SK-N-SH (cell line): ENCODE measurements around the gene TMEM107. TPM values are rescaled to one million over a fixed set of nuclear protein-coding genes. Genes with fewer than 3 reads are reported as not detected.

ENCODE experiments used
- CTCF ChIA-PET: fragments of 300-600, 350-600 bp; formaldehyde crosslinking; extraction: SDS; loops from one replicate; lab custom pipeline; 2021; lab: Yijun Ruan, JAX
- POLR2A ChIA-PET: fragments of 350-600 bp; sonication (Branson Sonifier 250); formaldehyde crosslinking; extraction: SDS; loops from one replicate; lab custom pipeline; 2020; ENCODE audit warnings: antibody characterized with exemption, inconsistent platforms; lab: Yijun Ruan, JAX
- DNase-seq: peaks from one replicate; pipeline ENCODE4 v3.0.0; 2012
- H2AFZ ChIP-seq: fragments of 200-600 bp; sonication (generic); 2 replicates; pipeline ENCODE4 v1.8.1; 2016; ENCODE audit warnings: antibody characterized with exemption, mild to moderate bottlenecking, low read depth
- H3F3A ChIP-seq: fragments of 200-600 bp; sonication (generic); replicated peaks from 2 replicates; pipeline ENCODE3; 2016; ENCODE audit warnings: antibody characterized with exemption, mild to moderate bottlenecking; ENCODE audit not compliant: insufficient read depth
- H3K27ac ChIP-seq, 2 experiments: fragments of 200-500 bp in 1 of 2; fragments of 200-600 bp in 1 of 2; sonication (Bioruptor generic) in 1 of 2; sonication (generic), shearing (Covaris generic) in 1 of 2; 2 replicates each; pipeline versions ENCODE4 v1.5.1 to v1.6.1; 2014 to 2016; ENCODE audit warnings: low read depth in 2 of 2, inconsistent platforms in 1 of 2, low read length in 1 of 2, mild to moderate bottlenecking in 1 of 2, mixed read lengths in 1 of 2
- H3K27me3 ChIP-seq: fragments of 200-600 bp; sonication (generic), shearing (Covaris generic); 2 replicates; pipeline ENCODE4 v1.6.1; 2016; ENCODE audit warnings: mixed run types; ENCODE audit not compliant: insufficient read depth
- H3K36me3 ChIP-seq, 2 experiments: fragments of 200-500 bp in 1 of 2; fragments of 200-600 bp in 1 of 2; sonication (Bioruptor generic) in 1 of 2; sonication (generic) in 1 of 2; replicated peaks in 1 of 2; 2 replicates each; pipeline versions ENCODE3 to v1.5.1; 2014 to 2016; ENCODE audit warnings: low read length in 1 of 2, mild to moderate bottlenecking in 1 of 2; ENCODE audit not compliant: insufficient read depth in 2 of 2, control insufficient read depth in 1 of 2
- H3K4me1 ChIP-seq, 2 experiments: fragments of 200-500 bp in 1 of 2; fragments of 200-600 bp in 1 of 2; sonication (Bioruptor generic) in 1 of 2; sonication (generic), shearing (Covaris generic) in 1 of 2; 2 replicates each; pipeline versions ENCODE4 v1.5.1 to v1.6.1; 2014 to 2016; ENCODE audit warnings: low read depth in 1 of 2, low read length in 1 of 2, mixed run types in 1 of 2; ENCODE audit not compliant: insufficient read depth in 2 of 2, control insufficient read depth in 1 of 2
- H3K4me2 ChIP-seq: fragments of 200-600 bp; sonication (generic), shearing (Covaris generic); 2 replicates; pipeline ENCODE4 v1.6.1; 2017; ENCODE audit warnings: mixed run types
- H3K4me3 ChIP-seq, 2 experiments: fragments of 200-500 bp in 1 of 2; fragments of 200-600 bp in 1 of 2; sonication (Bioruptor generic) in 1 of 2; sonication (generic), shearing (Covaris generic) in 1 of 2; 2 replicates each; pipeline versions ENCODE4 v1.5.1 to v1.8.1; 2014 to 2016; ENCODE audit warnings: low read depth in 2 of 2, inconsistent platforms in 1 of 2, low read length in 1 of 2, mild to moderate bottlenecking in 1 of 2, mixed read lengths in 1 of 2, moderate library complexity in 1 of 2
- H3K79me2 ChIP-seq: fragments of 200-600 bp; sonication (generic); 2 replicates; pipeline ENCODE4 v1.8.1; 2017; ENCODE audit warnings: mild to moderate bottlenecking; ENCODE audit not compliant: insufficient read depth
- H3K9ac ChIP-seq: fragments of 200-600 bp; sonication (generic); 2 replicates; pipeline ENCODE4 v1.6.1; 2017; ENCODE audit warnings: mixed run types
- H3K9me2 ChIP-seq: fragments of 200-600 bp; sonication (generic); 2 replicates; pipeline ENCODE4 v1.6.1; 2017; ENCODE audit warnings: mixed run types
- H3K9me3 ChIP-seq: fragments of 200-600 bp; sonication (generic); 2 replicates; pipeline ENCODE4 v1.6.1; 2017; ENCODE audit warnings: mixed run types, mild to moderate bottlenecking, moderate library complexity
- H4K20me1 ChIP-seq: fragments of 200-600 bp; sonication (generic); 2 replicates; pipeline ENCODE4 v1.6.1; 2017; ENCODE audit warnings: mild to moderate bottlenecking, mixed run types; ENCODE audit not compliant: insufficient read depth
- CHD2 ChIP-seq: fragments of 150-350 bp; IDR thresholded peaks from 2 replicates; pipeline ENCODE4 v1.6.1; 2018; ENCODE audit warnings: low read length; ENCODE audit not compliant: partially characterized antibody
- EP300 ChIP-seq, 2 experiments: IDR thresholded peaks; 2 replicates each; pipeline versions ENCODE4 v1.4.0 to v1.6.1; 2012; ENCODE audit warnings: borderline replicate concordance in 1 of 2, low read depth in 1 of 2, low read length in 1 of 2
- FOSL2 ChIP-seq: IDR thresholded peaks from 2 replicates; pipeline ENCODE4 v1.4.0; 2012; ENCODE audit warnings: low read depth, mild to moderate bottlenecking, moderate library complexity, borderline replicate concordance
- FOXJ3 ChIP-seq: sonication (generic); formaldehyde crosslinking; IDR thresholded peaks from 2 replicates; pipeline ENCODE4 v1.5.1; 2020; ENCODE audit warnings: mild to moderate bottlenecking, missing genetic modification reagents
- FOXM1 ChIP-seq: IDR thresholded peaks from 2 replicates; pipeline ENCODE4 v1.4.0; 2012; ENCODE audit warnings: low read depth, mild to moderate bottlenecking
- IRF3 ChIP-seq: fragments of 150-350 bp; IDR thresholded peaks from 2 replicates; pipeline ENCODE4 v1.6.1; 2016; ENCODE audit warnings: mild to moderate bottlenecking, low read depth, low read length
- MXI1 ChIP-seq: IDR thresholded peaks from 2 replicates; pipeline ENCODE4 v1.6.1; 2012; ENCODE audit warnings: mild to moderate bottlenecking, low read depth, low read length, improper control_type of control experiment
- NFIC ChIP-seq: IDR thresholded peaks from 2 replicates; pipeline ENCODE4 v1.4.0; 2012; ENCODE audit warnings: borderline replicate concordance
- PBX3 ChIP-seq: IDR thresholded peaks from 2 replicates; pipeline ENCODE4; 2012
- POLR2AphosphoS5 ChIP-seq: IDR thresholded peaks from 2 replicates; pipeline ENCODE4 v1.6.1; 2012; ENCODE audit warnings: low read depth, low read length
- RAD21 ChIP-seq: IDR thresholded peaks from 2 replicates; pipeline ENCODE4 v1.6.1; 2012; ENCODE audit warnings: mild to moderate bottlenecking, low read length
- RCOR1 ChIP-seq: fragments of 150-350 bp; IDR thresholded peaks from 2 replicates; pipeline ENCODE4 v1.6.1; 2017; ENCODE audit warnings: antibody characterized with exemption, low read length
- REST ChIP-seq: IDR thresholded peaks from 2 replicates; pipeline ENCODE4 v1.6.1; 2012; ENCODE audit warnings: mild to moderate bottlenecking, low read depth, low read length, moderate library complexity
- RFX5 ChIP-seq: IDR thresholded peaks from 2 replicates; pipeline ENCODE4 v1.6.1; 2012; ENCODE audit warnings: mild to moderate bottlenecking, improper control_type of control experiment, low read length
- SIN3A ChIP-seq: IDR thresholded peaks from 2 replicates; pipeline ENCODE4 v1.6.1; 2012; ENCODE audit warnings: low read depth, mild to moderate bottlenecking, low read length, moderate library complexity, borderline replicate concordance
- SMC3 ChIP-seq: IDR thresholded peaks from 2 replicates; pipeline ENCODE4 v1.6.1; 2012; ENCODE audit warnings: low read depth, low read length, improper control_type of control experiment
- TCF12 ChIP-seq: IDR thresholded peaks from 2 replicates; pipeline ENCODE4 v1.4.0; 2012
- TEAD4 ChIP-seq: IDR thresholded peaks from 2 replicates; pipeline ENCODE4 v1.4.0; 2012; ENCODE audit warnings: mild to moderate bottlenecking, borderline replicate concordance; ENCODE audit not compliant: insufficient read depth
- USF1 ChIP-seq: IDR thresholded peaks from 2 replicates; pipeline ENCODE4 v1.4.0; 2012; ENCODE audit warnings: low read depth, borderline replicate concordance
- ZBTB33 ChIP-seq: IDR thresholded peaks from 2 replicates; pipeline ENCODE4 v1.4.0; 2012; ENCODE audit warnings: low read depth, borderline replicate concordance
- WGBS: methylation state at CpG from one replicate; pipeline ENCODE4 v1.1.6; 2017; ENCODE audit warnings: low lambda C conversion rate; 5-methylcytosine and 5-hydroxymethylcytosine counted together
- polyA plus RNA-seq, 3 experiments: library from polyadenylated mRNA; depleted of rRNA; stranded (reverse); fragments of >200 nt; gene quantifications; 2 replicates each; pipeline ENCODE4 v1.2.3, GENCODE V29; 2012

TMEM107 gene
- polyA plus RNA-seq, 1 of the 3 experiments (the other 2 are of a cell fraction), result 18.6 TPM

GRCh38 chr17:8138672-8139371, 37.4 kb downstream of the TMEM107 start (continued):
- TF ChIP-seq CHD2 (peak; percentile 87), SMC3 (peak; percentile 72), PBX3 (no peak), TCF12 (no peak), TEAD4 (peak; percentile 92), NFIC (no peak; the same call in 1 of the 2 replicates), ZBTB33 (no peak; the same call in 1 of the 2 replicates), USF1 (0 out of 2 replicates have a peak, but pooled peaks have one; percentile 4)

- CTCF ChIA-PET, result interaction anchor here (0.9 to 9.5 kb wide), 18 partner anchors 10 to 702 kb away, joined by 3 to 98 read pairs (median 6); partner anchors contain the start of genes ALOXE3, BORCS6, HES7 and PER1
- DNase-seq, result no peak
- Histone ChIP-seq H3K4me2 (peak overlapping the region; percentile 85), H3K9me2 (no peaks in the 10 kb centered on the region), H3K27me3 (no peaks in the 10 kb centered on the region), H3K79me2 (no peaks in the 10 kb centered on the region), H3F3A (peaks cover 30% of the 10 kb centered on the region), H3K4me3 (peak overlapping the region; percentile 39 to 62), H3K9me3 (no peaks in the 10 kb centered on the region), H3K27ac (peak overlapping the region in 1 of 2 experiments; percentile 77; a peak in 2 of 4 replicates), H3K9ac (peak overlapping the region; percentile 61), H4K20me1 (peaks cover 8% of the 10 kb centered on the region; the same call in 1 of the 2 replicates), H2AFZ (peak overlapping the region; percentile 75), H3K4me1 (peaks cover 0 to 5% of the 10 kb centered on the region in 2 experiments; a peak in 1 of 4 replicates), H3K36me3 (peaks cover 9 to 25% of the 10 kb centered on the region in 2 experiments)
- POLR2A ChIA-PET, result interaction anchor here (0.6 to 4.1 kb wide), 4 partner anchors 13 to 35 kb away, joined by 3 to 19 read pairs (median 3); partner anchors contain the start of gene PER1
- WGBS, result 5% methylated on average over 7 of the region's 7 CpGs
- TF ChIP-seq RFX5 (no peak), RAD21 (no peak), SIN3A (no peak), FOXJ3 (CRISPR knock-in tag) (no peak), IRF3 (no peak), FOSL2 (no peak), TCF12 (no peak), FOXM1 (no peak), RCOR1 (no peak), MXI1 (no peak), USF1 (no peak), REST (no peak), POLR2AphosphoS5 (no peak), EP300 (IDR thresholded peaks at IDR 0.05; ENCODE audit: borderline replicate concordance in 1 of 2, low read depth in 1 of 2, low read length in 1 of 2) (no peak)
Measured at GRCh38 chr17:8138374-8138671, 37.9 kb downstream of the TMEM107 start.
